BJ (cell line): ENCODE results near the gene RNF19B. TPM values are rescaled to one million over a fixed set of nuclear protein-coding genes. Genes with fewer than 3 reads are reported as not detected.

Experiments
- CTCF ChIA-PET: fragments of 350-600 bp; formaldehyde crosslinking; extraction: SDS; loops from one replicate; lab custom pipeline; 2021; ENCODE audit warnings: antibody characterized with exemption, inconsistent platforms; lab: Yijun Ruan, JAX
- POLR2A ChIA-PET: fragments of 300-600 bp; sonication (Branson Sonifier 250); formaldehyde crosslinking; extraction: SDS; loops from one replicate; lab custom pipeline; 2021; ENCODE audit warnings: antibody characterized with exemption; lab: Charles Lee
- DNase-seq: peaks from one replicate; pipeline ENCODE4 v3.0.0-alpha.2; 2011; ENCODE audit warnings: low read depth
- H3K27me3 ChIP-seq: 2 replicates; pipeline ENCODE4 v1.6.0; 2011; ENCODE audit warnings: low read length; ENCODE audit not compliant: control insufficient read depth, insufficient read depth
- H3K36me3 ChIP-seq: 2 replicates; pipeline ENCODE4 v1.5.1; 2011; ENCODE audit warnings: low read length; ENCODE audit not compliant: control insufficient read depth, insufficient read depth
- H3K4me3 ChIP-seq: 2 replicates; pipeline ENCODE4 v1.5.1; 2011; ENCODE audit warnings: low read depth, mild to moderate bottlenecking, control low read depth, low read length
- CTCF ChIP-seq: IDR thresholded peaks from 2 replicates; pipeline ENCODE4 v1.5.1; 2011; ENCODE audit warnings: low read depth, mild to moderate bottlenecking, control low read depth, inconsistent platforms, low read length, moderate library complexity; ENCODE audit not compliant: insufficient read depth
- polyA plus RNA-seq: library from polyadenylated mRNA; depleted of rRNA; stranded (reverse); fragments of >200 nt; gene quantifications from 2 replicates; pipeline ENCODE4 v1.2.3, GENCODE V29; 2011

Gene RNF19B
- polyA plus RNA-seq, 1 experiment = 8.2 TPM

DNA sequence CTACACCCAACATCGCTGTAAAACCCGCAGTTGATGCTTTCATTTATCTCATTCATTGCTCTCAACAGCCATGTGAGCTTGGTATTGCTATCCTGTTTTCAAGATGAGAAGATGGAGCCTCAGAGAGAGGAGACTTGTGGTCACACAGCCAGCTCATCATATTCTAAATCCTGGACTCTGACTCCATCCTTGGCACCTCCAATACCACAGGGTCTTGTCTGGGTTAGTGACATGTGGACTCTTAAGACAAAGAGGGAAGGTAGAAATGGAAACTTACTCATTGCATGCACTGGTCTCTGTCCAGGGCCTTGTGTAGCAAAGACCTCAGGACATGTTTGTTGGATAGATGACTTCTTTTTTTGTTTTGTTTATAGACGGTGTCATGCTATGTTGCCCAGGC is 7.0 kb upstream of the RNF19B start:
- ChIA-PET POLR2A (no interaction called here), CTCF (interaction anchor here (1.1 to 2.1 kb wide), 2 partner anchors 35 to 123 kb away, joined by 3 to 6 read pairs; no protein-coding TSS in a partner anchor)
- no peak overlapping the region for H3K4me3 ChIP-seq
- no peak for DNase-seq
- no peak for TF ChIP-seq CTCF
- no peaks in the 10 kb centered on the region for H3K36me3 ChIP-seq
- peaks cover 9% of the 10 kb centered on the region for H3K27me3 ChIP-seq

- H3K36me3 ChIP-seq = no peaks in the 10 kb centered on the region
- no peak for DNase-seq
- no peak overlapping the region for H3K4me3 ChIP-seq
- TF ChIP-seq CTCF = no peak
- CTCF ChIA-PET = interaction anchor here (1.1 to 2.1 kb wide), 2 partner anchors 36 to 124 kb away, joined by 3 to 6 read pairs; no protein-coding TSS in a partner anchor
- H3K27me3 ChIP-seq = peaks cover 9% of the 10 kb centered on the region
- POLR2A ChIA-PET = no interaction called here
These were observed 6.5 kb upstream of the RNF19B start for GRCh38 chr1:32971156-32971555.

DNA sequence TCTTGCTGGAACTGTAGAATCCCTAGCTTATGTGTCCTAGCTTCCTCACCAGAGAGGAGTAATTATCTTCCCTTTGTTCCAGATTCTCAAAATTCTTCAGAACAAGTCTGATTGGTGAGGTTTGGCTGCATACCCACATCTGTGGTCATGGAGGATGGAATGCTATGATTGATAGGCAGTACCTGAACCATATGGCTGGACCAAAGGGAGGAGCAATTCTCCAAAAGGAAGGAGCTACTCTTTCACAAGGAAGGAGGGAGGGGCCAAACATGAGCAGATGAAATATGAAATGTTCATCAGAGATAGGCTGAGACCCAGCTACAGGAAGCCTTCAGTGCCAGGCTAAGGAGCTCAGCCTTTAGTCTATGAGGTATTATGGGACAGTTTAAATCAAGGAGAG is 5.0 kb upstream of the RNF19B start:
- TF ChIP-seq CTCF = no peak
- Histone ChIP-seq H3K36me3 (no peaks in the 10 kb centered on the region), H3K4me3 (no peak overlapping the region), H3K27me3 (peaks cover 9% of the 10 kb centered on the region)
- ChIA-PET POLR2A (no interaction called here), CTCF (interaction anchor here (0.6 to 2.2 kb wide), 3 partner anchors 29 to 73 kb away, joined by 3 to 6 read pairs (median 3); no protein-coding TSS in a partner anchor)
- DNase-seq = no peak

- H3K27me3 ChIP-seq = peaks cover 9% of the 10 kb centered on the region
- CTCF ChIA-PET = interaction anchor here (0.7 to 1.0 kb wide), 2 partner anchors 39 to 118 kb away, joined by 3 read pairs; no protein-coding TSS in a partner anchor
- no peak for TF ChIP-seq CTCF
- POLR2A ChIA-PET = no interaction called here
- no peak overlapping the region for H3K4me3 ChIP-seq
- no peaks in the 10 kb centered on the region for H3K36me3 ChIP-seq
- DNase-seq = no peak
These were observed 3.4 kb upstream of the RNF19B start for GRCh38 chr1:32967888-32968568.

- no peaks in the 10 kb centered on the region for H3K36me3 ChIP-seq
- peaks cover 5% of the 10 kb centered on the region; the same call in 1 of the 2 replicates for H3K27me3 ChIP-seq
- no peak overlapping the region for H3K4me3 ChIP-seq
- no peak for DNase-seq
- ChIA-PET CTCF (interaction anchor here (0.7 kb wide), 1 partner anchor 119 kb away, joined by 3 read pairs; no protein-coding TSS in a partner anchor), POLR2A (no interaction called here)
- TF ChIP-seq CTCF = no peak
These were observed 2.3 kb upstream of the RNF19B start for GRCh38 chr1:32966900-32967299.
